HG03575 (cell line): Measurements from ENCODE around the gene GTSF1L.

Experiments
- ATAC-seq: cut with Tn5 transposase; IDR thresholded peaks from one replicate; pipeline ENCODE4 v1.9.1; 2021; ENCODE audit not compliant: unreplicated experiment, insufficient number of reproducible peaks, low FRiP score; ENCODE audit errors: extremely low read depth

Gene GTSF1L

GRCh38 chr20:43721429-43722152, 5.2 kb downstream of the GTSF1L start:
- no peak for ATAC-seq

GRCh38 chr20:43721097-43721428, 5.7 kb downstream of the GTSF1L start:
- ATAC-seq, result no peak

DNA sequence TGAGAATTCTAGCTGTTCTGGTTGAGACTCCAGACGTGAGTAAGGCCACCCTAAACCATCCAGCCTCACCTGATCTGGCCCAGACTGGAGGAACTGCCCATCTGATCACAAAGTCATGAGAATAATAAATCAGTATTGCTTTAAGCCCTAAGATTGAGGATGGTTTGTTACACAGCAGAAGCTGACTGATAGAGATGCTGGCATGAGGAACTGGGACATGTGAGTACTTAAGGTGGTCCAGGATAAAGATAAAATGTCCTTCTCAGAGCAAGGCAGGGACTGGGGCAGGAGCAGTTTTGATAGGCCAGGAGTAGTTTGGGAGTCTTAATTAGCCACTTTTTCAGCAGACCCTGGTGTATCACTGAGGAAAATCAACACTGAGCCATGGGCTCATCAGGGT, 6.8 kb downstream of the GTSF1L start:
- no peak for ATAC-seq

DNA sequence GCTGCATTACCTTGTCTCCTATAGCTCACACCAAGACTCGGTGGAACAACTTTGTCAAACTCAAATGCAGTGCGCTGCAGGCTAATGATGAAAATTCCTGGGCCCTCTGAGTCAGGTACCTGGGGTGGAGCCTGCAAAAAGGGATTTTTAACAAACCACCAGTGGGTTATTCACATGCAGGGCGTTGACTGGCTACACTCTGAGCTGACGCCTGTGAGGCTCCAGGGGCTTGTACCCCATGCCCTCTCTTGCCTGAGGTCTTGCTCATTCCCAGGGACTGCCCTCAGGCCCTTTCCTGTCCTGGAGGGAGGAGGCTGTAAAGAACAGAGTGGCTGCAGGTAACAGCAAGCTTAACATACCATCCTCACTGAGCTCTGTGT, 9.2 kb downstream of the GTSF1L start:
- no peak for ATAC-seq

GRCh38 chr20:43716757-43717615, 9.8 kb downstream of the GTSF1L start:
- ATAC-seq, result no peak

- ATAC-seq, result no peak
Measured at GRCh38 chr20:43716123-43716522, 10.7 kb downstream of the GTSF1L start.

- no peak for ATAC-seq
Measured at GRCh38 chr20:43715511-43715910, 11.3 kb downstream of the GTSF1L start.

DNA sequence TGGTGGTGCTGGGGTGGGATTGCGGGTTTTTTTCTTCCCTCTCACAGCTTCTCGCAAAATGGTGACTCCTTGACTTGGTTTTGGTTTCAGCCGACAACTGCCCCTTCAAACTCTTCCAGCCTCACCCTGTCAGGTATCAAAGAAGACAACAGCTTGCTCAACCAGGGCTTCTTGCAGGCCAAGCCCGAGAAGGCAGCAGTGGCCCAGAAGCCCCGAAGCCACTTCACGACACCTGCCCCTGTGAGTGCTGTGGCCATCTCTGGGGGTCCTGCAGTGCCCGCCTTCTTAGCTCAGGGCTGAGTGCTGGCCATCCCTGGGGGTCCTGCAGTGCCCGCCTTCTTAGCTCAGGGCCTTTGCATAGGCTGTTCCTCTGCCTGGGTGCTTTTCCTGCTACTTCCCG, 11.8 kb downstream of the GTSF1L start:
- ATAC-seq, result no peak

DNA sequence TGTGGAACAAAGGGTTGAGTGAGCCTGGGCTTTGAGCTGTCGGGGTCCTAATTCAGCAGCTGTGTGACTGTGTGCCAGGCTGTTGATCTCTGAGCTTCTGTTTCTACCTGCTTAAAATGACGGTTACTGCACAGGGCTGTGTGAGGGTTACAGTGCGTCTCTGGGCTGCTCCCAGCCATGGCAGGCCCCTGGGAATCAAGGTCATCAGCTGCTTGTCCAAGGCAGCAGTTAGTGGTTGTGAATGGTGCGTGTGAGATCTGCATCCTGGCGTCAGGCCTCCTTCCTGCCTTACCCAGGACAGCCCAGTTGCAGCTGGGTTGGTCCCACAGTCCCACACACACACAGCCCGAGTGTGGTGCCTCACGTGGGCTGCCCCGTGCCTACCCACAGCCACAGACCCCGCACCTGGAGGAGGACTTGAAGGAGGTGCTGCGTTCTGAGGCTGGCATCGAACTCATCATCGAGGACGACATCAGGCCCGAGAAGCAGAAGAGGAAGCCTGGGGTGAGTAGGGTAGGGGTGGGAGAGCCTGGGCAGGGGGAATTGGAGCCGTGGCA, 15.6 kb downstream of the GTSF1L start:
- ATAC-seq, result no peak

- ATAC-seq, result peak; percentile 43
Measured at GRCh38 chr20:43710370-43711044, 16.3 kb downstream of the GTSF1L start.

- ATAC-seq, result no peak
Measured at GRCh38 chr20:43702502-43702901, 24.3 kb downstream of the GTSF1L start.

GRCh38 chr20:43700627-43701026, 26.2 kb downstream of the GTSF1L start:
- no peak for ATAC-seq

- no peak for ATAC-seq
Measured at GRCh38 chr20:43699941-43700565, 26.7 kb downstream of the GTSF1L start.

GRCh38 chr20:43695571-43695970, 31.2 kb downstream of the GTSF1L start:
- ATAC-seq, result no peak

GRCh38 chr20:43694763-43695162, 32.0 kb downstream of the GTSF1L start:
- ATAC-seq, result no peak

DNA sequence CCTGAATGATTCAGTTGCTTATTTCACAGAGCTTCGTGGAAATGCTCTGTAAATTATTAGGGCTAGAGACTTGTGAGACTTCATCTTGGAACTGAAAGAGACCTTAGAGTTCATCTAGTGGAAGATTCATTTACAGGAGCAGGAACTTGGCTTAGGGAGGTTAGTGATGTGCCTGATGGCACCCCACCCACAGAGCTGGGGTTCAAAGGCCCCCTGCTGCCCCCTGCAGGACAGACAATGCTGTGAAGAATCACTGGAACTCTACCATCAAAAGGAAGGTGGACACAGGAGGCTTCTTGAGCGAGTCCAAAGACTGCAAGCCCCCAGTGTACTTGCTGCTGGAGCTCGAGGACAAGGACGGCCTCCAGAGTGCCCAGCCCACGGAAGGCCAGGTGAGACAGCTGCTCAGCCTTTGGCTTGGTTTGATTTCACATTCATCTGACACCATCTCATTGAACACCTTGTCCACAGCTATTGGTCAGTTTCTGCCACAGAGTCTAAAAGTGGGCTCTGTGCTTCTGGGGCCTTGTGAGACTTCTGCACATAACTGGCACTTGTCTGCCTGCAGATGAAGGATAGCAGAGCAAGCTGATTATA, 34.8 kb downstream of the GTSF1L start:
- ATAC-seq, result no peak

GRCh38 chr20:43690943-43691598, 35.7 kb downstream of the GTSF1L start:
- ATAC-seq, result no peak

GRCh38 chr20:43689165-43689564, 37.6 kb downstream of the GTSF1L start:
- no peak for ATAC-seq
